ENCODE measurements around the gene UBE3C.

- TF ChIP-seq CTCF (IDR thresholded peaks at IDR 0.05) (no peak), POLR2A (IDR thresholded peaks at IDR 0.05; ENCODE audit: low read depth) (no peak), POLR2AphosphoS5 (IDR thresholded peaks at IDR 0.05) (no peak)
Observed at GRCh38 chr7:157132796-157133195, 5.9 kb upstream of the UBE3C start.

All from esophagus muscularis mucosa (tissue), 3 donors.